Measurements from ENCODE around the gene CNIH4.

Gene CNIH4

DNA sequence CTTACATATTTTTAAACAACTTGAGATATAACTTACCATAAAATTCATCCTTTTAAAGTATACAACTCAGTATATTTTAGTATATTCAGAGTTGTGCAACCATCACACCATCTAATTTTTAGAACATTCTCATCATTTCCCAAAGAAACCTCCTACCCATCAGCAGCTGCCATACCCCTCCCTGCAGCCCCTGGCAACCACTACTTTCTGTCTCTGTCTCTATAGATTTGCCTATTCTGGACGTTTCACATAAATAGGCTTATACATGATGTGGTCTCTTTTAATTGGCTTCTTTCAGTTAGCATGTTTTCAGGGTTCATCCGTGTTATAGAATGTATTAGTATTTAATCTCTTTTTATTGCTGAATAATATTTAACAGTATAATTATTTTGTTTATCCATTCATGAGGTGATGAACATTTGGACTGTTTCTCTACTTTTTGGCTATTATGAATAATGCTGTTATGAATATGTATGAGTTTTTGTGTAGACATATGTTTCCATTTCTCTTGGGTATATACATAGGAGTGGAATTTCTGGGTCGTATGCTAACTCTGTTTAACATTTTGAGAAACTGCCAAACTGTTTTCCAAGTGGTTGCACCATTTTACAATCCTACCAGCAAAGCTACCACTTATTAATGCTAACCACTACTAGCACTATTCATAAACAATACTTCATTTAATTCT, 48.4 kb downstream of the CNIH4 start:
- POLR2A ChIA-PET: interaction anchor here (1.0 kb wide), 1 partner anchor 28 kb away, joined by 3 read pairs; no protein-coding TSS in a partner anchor
- Histone ChIP-seq H3K9me3 (ENCODE audit: control insufficient read depth, insufficient read depth, low read depth, low read length) (no peaks in the 10 kb centered on the region), H3K4me3 (ENCODE audit: low read depth, low read length) (no peak overlapping the region), H3K4me1 (ENCODE audit: control insufficient read depth, insufficient read depth, low read length) (no peaks in the 10 kb centered on the region), H3K36me3 (ENCODE audit: control insufficient read depth in 2 of 2, insufficient read depth in 1 of 2, low read length in 2 of 2) (peaks cover 86 to 97% of the 10 kb centered on the region in 2 experiments), H3K27ac (ENCODE audit: extremely low read depth, low read depth, low read length) (no peak overlapping the region)
- TF ChIP-seq ZNF394 (tag by site-specific recombination; IDR thresholded peaks at IDR 0.05; ENCODE audit: borderline replicate concordance) (no peak), ZNF654 (tag by site-specific recombination; IDR thresholded peaks at IDR 0.05; ENCODE audit: low read depth) (no peak), IKZF3 (tag by site-specific recombination; IDR thresholded peaks at IDR 0.05) (no peak)
- TF ChIP-seq, protein P1, sequence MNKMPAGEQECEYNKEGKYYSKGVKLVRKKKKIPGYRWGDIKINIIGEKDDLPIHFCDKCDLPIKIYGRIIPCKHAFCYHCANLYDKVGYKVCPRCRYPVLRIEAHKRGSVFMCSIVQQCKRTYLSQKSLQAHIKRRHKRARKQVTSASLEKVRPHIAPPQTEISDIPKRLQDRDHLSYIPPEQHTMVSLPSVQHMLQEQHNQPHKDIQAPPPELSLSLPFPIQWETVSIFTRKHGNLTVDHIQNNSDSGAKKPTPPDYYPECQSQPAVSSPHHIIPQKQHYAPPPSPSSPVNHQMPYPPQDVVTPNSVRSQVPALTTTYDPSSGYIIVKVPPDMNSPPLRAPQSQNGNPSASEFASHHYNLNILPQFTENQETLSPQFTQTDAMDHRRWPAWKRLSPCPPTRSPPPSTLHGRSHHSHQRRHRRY (tag by site-specific recombination; IDR thresholded peaks at IDR 0.05): no peak
- CTCF ChIA-PET: interaction anchor here (0.6 to 1.2 kb wide), 6 partner anchors 13 to 588 kb away, joined by 3 to 5 read pairs (median 4); no protein-coding TSS in a partner anchor

DNA sequence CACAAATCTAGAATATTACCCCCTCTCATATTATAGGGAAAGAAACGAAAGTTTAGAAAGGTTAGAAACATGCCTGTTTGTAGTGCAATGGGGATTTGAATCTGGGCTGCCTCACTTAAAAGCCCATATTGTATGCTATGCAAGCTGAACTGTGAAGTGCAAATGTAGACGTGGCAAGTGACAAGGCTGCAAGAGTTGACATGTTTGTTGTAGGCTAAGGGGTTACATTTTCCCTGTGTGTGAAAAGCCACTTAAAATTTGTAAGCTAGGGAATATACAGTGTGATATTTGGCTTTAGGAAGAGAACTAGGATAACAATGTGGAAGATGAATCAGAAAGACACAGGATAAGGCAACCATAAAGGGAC, 48.9 kb downstream of the CNIH4 start:
- Histone ChIP-seq H3K4me3 (ENCODE audit: low read depth, low read length) (no peak overlapping the region), H3K4me1 (ENCODE audit: control insufficient read depth, insufficient read depth, low read length) (no peaks in the 10 kb centered on the region), H3K36me3 (ENCODE audit: control insufficient read depth in 2 of 2, insufficient read depth in 1 of 2, low read length in 2 of 2) (peaks cover 87 to 97% of the 10 kb centered on the region in 2 experiments), H3K9me3 (ENCODE audit: control insufficient read depth, insufficient read depth, low read depth, low read length) (no peaks in the 10 kb centered on the region), H3K27ac (ENCODE audit: extremely low read depth, low read depth, low read length) (no peak overlapping the region)
- ChIA-PET CTCF (no interaction called here), POLR2A (no interaction called here)
- TF ChIP-seq GLIS2 (tag by site-specific recombination; IDR thresholded peaks at IDR 0.05): no peak
- TF ChIP-seq, protein P2, sequence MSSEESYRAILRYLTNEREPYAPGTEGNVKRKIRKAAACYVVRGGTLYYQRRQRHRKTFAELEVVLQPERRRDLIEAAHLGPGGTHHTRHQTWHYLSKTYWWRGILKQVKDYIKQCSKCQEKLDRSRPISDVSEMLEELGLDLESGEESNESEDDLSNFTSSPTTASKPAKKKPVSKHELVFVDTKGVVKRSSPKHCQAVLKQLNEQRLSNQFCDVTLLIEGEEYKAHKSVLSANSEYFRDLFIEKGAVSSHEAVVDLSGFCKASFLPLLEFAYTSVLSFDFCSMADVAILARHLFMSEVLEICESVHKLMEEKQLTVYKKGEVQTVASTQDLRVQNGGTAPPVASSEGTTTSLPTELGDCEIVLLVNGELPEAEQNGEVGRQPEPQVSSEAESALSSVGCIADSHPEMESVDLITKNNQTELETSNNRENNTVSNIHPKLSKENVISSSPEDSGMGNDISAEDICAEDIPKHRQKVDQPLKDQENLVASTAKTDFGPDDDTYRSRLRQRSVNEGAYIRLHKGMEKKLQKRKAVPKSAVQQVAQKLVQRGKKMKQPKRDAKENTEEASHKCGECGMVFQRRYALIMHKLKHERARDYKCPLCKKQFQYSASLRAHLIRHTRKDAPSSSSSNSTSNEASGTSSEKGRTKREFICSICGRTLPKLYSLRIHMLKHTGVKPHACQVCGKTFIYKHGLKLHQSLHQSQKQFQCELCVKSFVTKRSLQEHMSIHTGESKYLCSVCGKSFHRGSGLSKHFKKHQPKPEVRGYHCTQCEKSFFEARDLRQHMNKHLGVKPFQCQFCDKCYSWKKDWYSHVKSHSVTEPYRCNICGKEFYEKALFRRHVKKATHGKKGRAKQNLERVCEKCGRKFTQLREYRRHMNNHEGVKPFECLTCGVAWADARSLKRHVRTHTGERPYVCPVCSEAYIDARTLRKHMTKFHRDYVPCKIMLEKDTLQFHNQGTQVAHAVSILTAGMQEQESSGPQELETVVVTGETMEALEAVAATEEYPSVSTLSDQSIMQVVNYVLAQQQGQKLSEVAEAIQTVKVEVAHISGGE (tag by site-specific recombination; conservative IDR thresholded peaks at IDR 0.05; ENCODE audit: low read depth): no peak
- TF ChIP-seq ZNF791 (tag by site-specific recombination; IDR thresholded peaks at IDR 0.05): no peak
- no peak for TF ChIP-seq ZNF133 (tag by site-specific recombination; IDR thresholded peaks at IDR 0.05)
- no peak for TF ChIP-seq ZFHX2 (tag by site-specific recombination; conservative IDR thresholded peaks at IDR 0.05)
- TF ChIP-seq, protein P3, sequence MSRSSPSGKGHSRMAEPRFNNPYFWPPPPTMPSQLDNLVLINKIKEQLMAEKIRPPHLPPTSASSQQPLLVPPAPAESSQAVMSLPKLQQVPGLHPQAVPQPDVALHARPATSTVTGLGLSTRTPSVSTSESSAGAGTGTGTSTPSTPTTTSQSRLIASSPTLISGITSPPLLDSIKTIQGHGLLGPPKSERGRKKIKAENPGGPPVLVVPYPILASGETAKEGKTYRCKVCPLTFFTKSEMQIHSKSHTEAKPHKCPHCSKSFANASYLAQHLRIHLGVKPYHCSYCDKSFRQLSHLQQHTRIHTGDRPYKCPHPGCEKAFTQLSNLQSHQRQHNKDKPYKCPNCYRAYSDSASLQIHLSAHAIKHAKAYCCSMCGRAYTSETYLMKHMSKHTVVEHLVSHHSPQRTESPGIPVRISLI (tag by site-specific recombination; IDR thresholded peaks at IDR 0.05): no peak
- no peak for TF ChIP-seq GFI1B (tag by site-specific recombination; IDR thresholded peaks at IDR 0.05)
- TF ChIP-seq, protein P4, sequence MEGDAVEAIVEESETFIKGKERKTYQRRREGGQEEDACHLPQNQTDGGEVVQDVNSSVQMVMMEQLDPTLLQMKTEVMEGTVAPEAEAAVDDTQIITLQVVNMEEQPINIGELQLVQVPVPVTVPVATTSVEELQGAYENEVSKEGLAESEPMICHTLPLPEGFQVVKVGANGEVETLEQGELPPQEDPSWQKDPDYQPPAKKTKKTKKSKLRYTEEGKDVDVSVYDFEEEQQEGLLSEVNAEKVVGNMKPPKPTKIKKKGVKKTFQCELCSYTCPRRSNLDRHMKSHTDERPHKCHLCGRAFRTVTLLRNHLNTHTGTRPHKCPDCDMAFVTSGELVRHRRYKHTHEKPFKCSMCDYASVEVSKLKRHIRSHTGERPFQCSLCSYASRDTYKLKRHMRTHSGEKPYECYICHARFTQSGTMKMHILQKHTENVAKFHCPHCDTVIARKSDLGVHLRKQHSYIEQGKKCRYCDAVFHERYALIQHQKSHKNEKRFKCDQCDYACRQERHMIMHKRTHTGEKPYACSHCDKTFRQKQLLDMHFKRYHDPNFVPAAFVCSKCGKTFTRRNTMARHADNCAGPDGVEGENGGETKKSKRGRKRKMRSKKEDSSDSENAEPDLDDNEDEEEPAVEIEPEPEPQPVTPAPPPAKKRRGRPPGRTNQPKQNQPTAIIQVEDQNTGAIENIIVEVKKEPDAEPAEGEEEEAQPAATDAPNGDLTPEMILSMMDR (tag by site-specific recombination; IDR thresholded peaks at IDR 0.05): no peak
- TF ChIP-seq ZNF146 (tag by site-specific recombination; IDR thresholded peaks at IDR 0.05): no peak
- TF ChIP-seq REPIN1 (tag by site-specific recombination; IDR thresholded peaks at IDR 0.05; ENCODE audit: low read depth): no peak
- no peak for TF ChIP-seq SP2 (tag by site-specific recombination; IDR thresholded peaks at IDR 0.05)

All from HEK293 (cell line).